HCT116 (cell line): Measurements from ENCODE around the gene MCOLN3. TPM values are rescaled to one million over a fixed set of nuclear protein-coding genes. Genes with fewer than 3 reads are reported as not detected.
"Not testable (repeated sequence)": the region's sequence is repeated elsewhere in the genome, so short reads cannot be mapped to it uniquely, and the experiment has no call there.

Experiments
- ATAC-seq: fragments of 200-7000 bp; cut with Tn5 transposase; 2 replicates; pipeline ENCODE4 v1.9.1; 2020; ENCODE audit warnings: mild to moderate bottlenecking, moderate library complexity
- BruUV-seq: library from RNA; stranded (reverse); fragments of 400-500 nt; replicated peaks from 2 replicates; lab custom pipeline; 2021; lab: Mats Ljungman, UMichigan
- CTCF ChIA-PET: fragments of 300-600 bp; sonication (Branson Sonifier 250); formaldehyde crosslinking; loops from one replicate; lab custom pipeline; 2021; ENCODE audit warnings: antibody characterized with exemption; lab: Charles Lee
- POLR2A ChIA-PET: fragments of 300-600, 350-600 bp; sonication (Branson Sonifier 250); formaldehyde crosslinking; loops from one replicate; lab custom pipeline; 2021; ENCODE audit warnings: antibody characterized with exemption; lab: Charles Lee
- RAD21 ChIA-PET, 2 experiments: fragments of 300-600 bp; sonication (Branson Sonifier 250); formaldehyde crosslinking; loops; one replicate each; lab custom pipeline; 2023; ENCODE audit warnings: low total read pairs in 2 of 2; ENCODE audit not compliant: uncharacterized antibody in 2 of 2, unreplicated experiment in 2 of 2, low non-redundant PET in 1 of 2; lab: Charles Lee
- DNase-seq: peaks from one replicate; pipeline ENCODE4 v3.0.0-alpha.2; 2010; ENCODE audit warnings: low read depth, low spot score
- H2AFZ ChIP-seq: fragments of 200-600 bp; shearing (Covaris generic), sonication (generic); 2 replicates; pipeline ENCODE4 v1.6.1; 2017; ENCODE audit warnings: low read depth, mixed run types, mixed read lengths, antibody characterized with exemption, low read length; ENCODE audit not compliant: poor library complexity, severe bottlenecking
- H3K27ac ChIP-seq: 2 replicates; pipeline ENCODE4 v1.5.1; 2012; ENCODE audit warnings: low read depth, low read length
- H3K27me3 ChIP-seq: fragments of 200-600 bp; sonication (generic); 2 replicates; pipeline ENCODE4 v1.6.1; 2016; ENCODE audit warnings: mixed run types, low read length, mixed read lengths; ENCODE audit not compliant: insufficient read depth
- H3K36me3 ChIP-seq, 2 experiments: fragments of 200-500 bp in 1 of 2; fragments of 200-600 bp in 1 of 2; sonication (Bioruptor generic) in 1 of 2; sonication (generic) in 1 of 2; 2 replicates each; pipeline versions ENCODE4 v1.5.1 to v1.6.1; 2014 to 2016; ENCODE audit warnings: low read length in 2 of 2, inconsistent platforms in 1 of 2, mixed read lengths in 1 of 2, mixed run types in 1 of 2; ENCODE audit not compliant: insufficient read depth in 2 of 2, control insufficient read depth in 1 of 2
- H3K4me1 ChIP-seq, 2 experiments: fragments of 200-600 bp in 1 of 2; sonication (generic) in 1 of 2; 2 replicates each; pipeline versions ENCODE4 v1.5.1 to v1.6.1; 2012 to 2017; ENCODE audit warnings: low read length in 2 of 2, inconsistent platforms in 1 of 2, mild to moderate bottlenecking in 1 of 2, mixed read lengths in 1 of 2, mixed run types in 1 of 2, moderate library complexity in 1 of 2; ENCODE audit not compliant: insufficient read depth in 2 of 2, control insufficient read depth in 1 of 2
- H3K4me2 ChIP-seq: fragments of 200-600 bp; sonication (generic); 2 replicates; pipeline ENCODE4 v1.6.1; 2017; ENCODE audit warnings: mixed run types, low read length, mixed read lengths
- H3K4me3 ChIP-seq, 2 experiments: fragments of 200-600 bp in 1 of 2; sonication (generic) in 1 of 2; replicated peaks in 1 of 2; 2 replicates each; pipeline ENCODE4 v1.5.1; 2011 to 2016; ENCODE audit warnings: low read length in 2 of 2, control low read depth in 1 of 2, low read depth in 1 of 2, mild to moderate bottlenecking in 1 of 2, mixed read lengths in 1 of 2, mixed run types in 1 of 2
- H3K79me2 ChIP-seq: fragments of 200-600 bp; sonication (generic); 2 replicates; pipeline ENCODE4 v1.6.1; 2017; ENCODE audit warnings: mild to moderate bottlenecking, mixed run types, low read length, moderate library complexity, mixed read lengths; ENCODE audit not compliant: insufficient read depth
- H3K9ac ChIP-seq: fragments of 200-600 bp; sonication (generic); 2 replicates; pipeline ENCODE4 v1.6.1; 2016; ENCODE audit warnings: low read length, mixed read lengths
- H3K9me2 ChIP-seq: fragments of 200-600 bp; sonication (generic), shearing (Covaris generic); 2 replicates; pipeline ENCODE4 v1.6.1; 2017; ENCODE audit warnings: mixed run types, mild to moderate bottlenecking, moderate library complexity; ENCODE audit not compliant: insufficient read depth
- H3K9me3 ChIP-seq, 2 experiments: fragments of 200-500 bp in 1 of 2; fragments of 200-600 bp in 1 of 2; sonication (Bioruptor generic) in 1 of 2; sonication (generic) in 1 of 2; 2 replicates each; pipeline ENCODE4 v1.6.1; 2014 to 2017; ENCODE audit warnings: low read length in 2 of 2, mixed read lengths in 2 of 2, inconsistent platforms in 1 of 2, low read depth in 1 of 2, mild to moderate bottlenecking in 1 of 2, mixed run types in 1 of 2, moderate library complexity in 1 of 2; ENCODE audit not compliant: control insufficient read depth in 1 of 2, insufficient read depth in 1 of 2
- H4K20me1 ChIP-seq: fragments of 200-600 bp; sonication (generic), shearing (Covaris generic); 2 replicates; pipeline ENCODE4 v1.6.1; 2017; ENCODE audit warnings: mixed run types, mild to moderate bottlenecking, moderate library complexity; ENCODE audit not compliant: insufficient read depth
- CEBPB ChIP-seq: IDR thresholded peaks from 2 replicates; pipeline ENCODE4 v1.6.1; 2012; ENCODE audit warnings: low read depth
- ELF1 ChIP-seq: IDR thresholded peaks from 2 replicates; pipeline ENCODE4 v1.6.1; 2012; ENCODE audit warnings: low read depth, borderline replicate concordance
- EZH2phosphoT487 ChIP-seq: fragments of 200-600 bp; IDR thresholded peaks from 2 replicates; pipeline ENCODE4 v1.6.1; 2018; ENCODE audit warnings: antibody characterized with exemption, borderline replicate concordance
- POLR2AphosphoS5 ChIP-seq: IDR thresholded peaks from 2 replicates; pipeline ENCODE4 v1.6.1; 2011; ENCODE audit warnings: mild to moderate bottlenecking, low read depth, low read length, moderate library complexity
- SIN3A ChIP-seq: IDR thresholded peaks from 2 replicates; pipeline ENCODE4 v1.6.1; 2012; ENCODE audit warnings: low read depth
- SRF ChIP-seq: IDR thresholded peaks from 2 replicates; pipeline ENCODE4 v1.6.1; 2012; ENCODE audit warnings: low read depth
- YY1 ChIP-seq: IDR thresholded peaks from 2 replicates; pipeline ENCODE4 v1.6.1; 2011; ENCODE audit warnings: low read length, low read depth, moderate library complexity, mild to moderate bottlenecking; ENCODE audit not compliant: insufficient replicate concordance; ENCODE audit errors: extremely low read depth
- ZFX ChIP-seq: fragments of 450-650 bp; IDR thresholded peaks from 2 replicates; pipeline ENCODE4 v1.6.1; 2017
- intact Hi-C: fragments of 100-400 bp; cut with micrococcal nuclease; formaldehyde crosslinking; loops from 2 replicates; pipeline ENCODE4 v1.10.0; 2022
- total RNA-seq: library from RNA; stranded (reverse); gene quantifications from one replicate; pipeline ENCODE4 v1.2.1, GENCODE V29; 2021; ENCODE audit not compliant: unreplicated experiment
- TF ChIP-seq, protein P1 (sequence below): IDR thresholded peaks from 2 replicates; pipeline ENCODE4 v1.6.1; 2012
- TF ChIP-seq, protein P2 (sequence below): IDR thresholded peaks from 2 replicates; pipeline ENCODE4 v1.6.1; 2012; ENCODE audit warnings: low read depth

The MCOLN3 gene
- total RNA-seq, 1 experiment from 2014 or later, result 10.7 TPM

DNA sequence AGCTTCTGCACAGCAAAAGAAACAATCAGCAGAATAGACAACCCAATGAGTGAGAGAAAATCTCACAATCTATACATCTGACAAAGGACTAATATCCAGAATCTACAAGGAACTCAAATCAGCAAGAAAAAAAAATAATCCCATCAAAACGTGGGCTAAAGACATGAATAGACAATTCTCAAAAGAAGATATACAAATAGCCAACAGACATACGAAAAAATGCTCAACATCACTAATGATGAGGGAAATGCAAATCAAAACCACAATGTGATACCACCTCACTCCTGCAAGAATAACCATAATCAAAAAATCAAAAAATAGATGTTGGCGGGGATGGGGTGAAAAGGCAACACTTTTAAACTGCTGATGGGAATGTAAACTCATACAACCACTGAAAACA, 61.7 kb downstream of the MCOLN3 start:
- H3K9me3 ChIP-seq, H3K27ac ChIP-seq, DNase-seq, BruUV-seq, intact Hi-C loops, RAD21 ChIA-PET, H4K20me1 ChIP-seq, H3K4me1 ChIP-seq, ATAC-seq, H3K79me2 ChIP-seq, H2AFZ ChIP-seq, H3K36me3 ChIP-seq, POLR2A ChIA-PET, H3K9me2 ChIP-seq, H3K27me3 ChIP-seq, H3K9ac ChIP-seq, H3K4me2 ChIP-seq, H3K4me3 ChIP-seq, CTCF ChIA-PET: not testable (repeated sequence)

DNA sequence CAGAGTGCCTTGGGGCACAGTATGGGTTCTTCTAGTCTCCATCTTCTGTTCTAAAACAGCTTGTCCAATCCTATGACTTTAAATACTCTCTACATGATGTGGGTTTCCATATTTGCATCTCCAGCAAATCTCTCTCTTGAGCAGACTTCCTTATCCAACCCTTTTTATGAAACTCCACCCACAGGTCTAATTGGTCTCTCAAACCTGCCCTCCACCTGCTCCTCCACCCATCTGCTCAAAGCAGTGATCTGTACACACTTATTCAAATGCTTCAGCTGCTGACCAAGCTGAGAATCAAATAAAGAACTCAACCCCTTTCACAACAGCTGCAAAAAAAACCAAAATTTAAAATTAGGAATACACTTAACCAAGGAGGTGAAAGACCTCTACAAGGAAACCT, 62.9 kb downstream of the MCOLN3 start:
- ATAC-seq, result no peak
- H3K4me2 ChIP-seq, result no peak overlapping the region
- no peak for DNase-seq
- POLR2A ChIA-PET, result no interaction called here
- no peak for TF ChIP-seq EZH2phosphoT487
- TF ChIP-seq, protein P1, sequence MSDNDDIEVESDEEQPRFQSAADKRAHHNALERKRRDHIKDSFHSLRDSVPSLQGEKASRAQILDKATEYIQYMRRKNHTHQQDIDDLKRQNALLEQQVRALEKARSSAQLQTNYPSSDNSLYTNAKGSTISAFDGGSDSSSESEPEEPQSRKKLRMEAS, result no peak
- TF ChIP-seq, protein P2, sequence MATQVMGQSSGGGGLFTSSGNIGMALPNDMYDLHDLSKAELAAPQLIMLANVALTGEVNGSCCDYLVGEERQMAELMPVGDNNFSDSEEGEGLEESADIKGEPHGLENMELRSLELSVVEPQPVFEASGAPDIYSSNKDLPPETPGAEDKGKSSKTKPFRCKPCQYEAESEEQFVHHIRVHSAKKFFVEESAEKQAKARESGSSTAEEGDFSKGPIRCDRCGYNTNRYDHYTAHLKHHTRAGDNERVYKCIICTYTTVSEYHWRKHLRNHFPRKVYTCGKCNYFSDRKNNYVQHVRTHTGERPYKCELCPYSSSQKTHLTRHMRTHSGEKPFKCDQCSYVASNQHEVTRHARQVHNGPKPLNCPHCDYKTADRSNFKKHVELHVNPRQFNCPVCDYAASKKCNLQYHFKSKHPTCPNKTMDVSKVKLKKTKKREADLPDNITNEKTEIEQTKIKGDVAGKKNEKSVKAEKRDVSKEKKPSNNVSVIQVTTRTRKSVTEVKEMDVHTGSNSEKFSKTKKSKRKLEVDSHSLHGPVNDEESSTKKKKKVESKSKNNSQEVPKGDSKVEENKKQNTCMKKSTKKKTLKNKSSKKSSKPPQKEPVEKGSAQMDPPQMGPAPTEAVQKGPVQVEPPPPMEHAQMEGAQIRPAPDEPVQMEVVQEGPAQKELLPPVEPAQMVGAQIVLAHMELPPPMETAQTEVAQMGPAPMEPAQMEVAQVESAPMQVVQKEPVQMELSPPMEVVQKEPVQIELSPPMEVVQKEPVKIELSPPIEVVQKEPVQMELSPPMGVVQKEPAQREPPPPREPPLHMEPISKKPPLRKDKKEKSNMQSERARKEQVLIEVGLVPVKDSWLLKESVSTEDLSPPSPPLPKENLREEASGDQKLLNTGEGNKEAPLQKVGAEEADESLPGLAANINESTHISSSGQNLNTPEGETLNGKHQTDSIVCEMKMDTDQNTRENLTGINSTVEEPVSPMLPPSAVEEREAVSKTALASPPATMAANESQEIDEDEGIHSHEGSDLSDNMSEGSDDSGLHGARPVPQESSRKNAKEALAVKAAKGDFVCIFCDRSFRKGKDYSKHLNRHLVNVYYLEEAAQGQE, result no peak
- TF ChIP-seq SIN3A, result no peak
- TF ChIP-seq ZFX, result no peak
- TF ChIP-seq CEBPB, result no peak
- no peak for TF ChIP-seq ELF1
- TF ChIP-seq SRF, result no peak
- TF ChIP-seq YY1, result no peak
- TF ChIP-seq POLR2AphosphoS5, result no peak
- no peak overlapping the region for H3K4me3 ChIP-seq
- H3K79me2 ChIP-seq, result no peaks in the 10 kb centered on the region
- H3K27me3 ChIP-seq, result no peaks in the 10 kb centered on the region
- H3K27ac ChIP-seq, result no peak overlapping the region
- H3K9ac ChIP-seq, result no peak overlapping the region
- RAD21 ChIA-PET, result no interaction called here
- intact Hi-C loops, result no loop called here
- BruUV-seq, result no TSS peak
- no peaks in the 10 kb centered on the region for H3K4me1 ChIP-seq
- no peak overlapping the region for H2AFZ ChIP-seq
- no peaks in the 10 kb centered on the region for H3K9me2 ChIP-seq
- CTCF ChIA-PET, result no interaction called here
- no peaks in the 10 kb centered on the region for H4K20me1 ChIP-seq
- no peaks in the 10 kb centered on the region for H3K9me3 ChIP-seq
- no peaks in the 10 kb centered on the region for H3K36me3 ChIP-seq
